Thyroid gland (tissue), 4 donors: ENCODE results near the gene SYTL3.
"Not testable (repeated sequence)": the region's sequence is repeated elsewhere in the genome, so short reads cannot be mapped to it uniquely, and the experiment has no call there.

Experiments
- CTCF ChIP-seq, 6 experiments: fragments of 200-600 bp in 3 of 6; fragments of 450-650 bp in 3 of 6; sonication (generic) in 3 of 6; IDR thresholded peaks; one replicate each; pipeline ENCODE4 v1.5.1; 2016 to 2019; ENCODE audit warnings: antibody characterized with exemption in 6 of 6, mild to moderate bottlenecking in 2 of 6, inconsistent platforms in 1 of 6, moderate library complexity in 1 of 6
- POLR2A ChIP-seq, 2 donors: fragments of 450-650 bp; IDR thresholded peaks; one replicate each; pipeline ENCODE4 v1.6.1; 2017; ENCODE audit warnings: antibody characterized with exemption in 2 of 2, mild to moderate bottlenecking in 2 of 2, moderate library complexity in 1 of 2

- not testable (repeated sequence) for TF ChIP-seq POLR2A, CTCF (IDR thresholded peaks at IDR 0.05)
These were observed 51.4 kb downstream of the SYTL3 start for GRCh38 chr6:158701268-158701667.
